HCT116 (cell line): ENCODE results near the gene MTERF4. TPM values are rescaled to one million over a fixed set of nuclear protein-coding genes. Genes with fewer than 3 reads are reported as not detected.

ENCODE experiments used
- ATAC-seq: fragments of 200-7000 bp; cut with Tn5 transposase; 2 replicates; pipeline ENCODE4 v1.9.1; 2020; ENCODE audit warnings: mild to moderate bottlenecking, moderate library complexity
- BruUV-seq: library from RNA; stranded (reverse); fragments of 400-500 nt; replicated peaks from 2 replicates; lab custom pipeline; 2021; lab: Mats Ljungman, UMichigan
- CTCF ChIA-PET: fragments of 300-600 bp; sonication (Branson Sonifier 250); formaldehyde crosslinking; loops from one replicate; lab custom pipeline; 2021; ENCODE audit warnings: antibody characterized with exemption; lab: Charles Lee
- POLR2A ChIA-PET: fragments of 300-600, 350-600 bp; sonication (Branson Sonifier 250); formaldehyde crosslinking; loops from one replicate; lab custom pipeline; 2021; ENCODE audit warnings: antibody characterized with exemption; lab: Charles Lee
- RAD21 ChIA-PET, 2 experiments: fragments of 300-600 bp; sonication (Branson Sonifier 250); formaldehyde crosslinking; loops; one replicate each; lab custom pipeline; 2023; ENCODE audit warnings: low total read pairs in 2 of 2; ENCODE audit not compliant: uncharacterized antibody in 2 of 2, unreplicated experiment in 2 of 2, low non-redundant PET in 1 of 2; lab: Charles Lee
- DNase-seq: peaks from one replicate; pipeline ENCODE4 v3.0.0-alpha.2; 2010; ENCODE audit warnings: low read depth, low spot score
- H2AFZ ChIP-seq: fragments of 200-600 bp; shearing (Covaris generic), sonication (generic); 2 replicates; pipeline ENCODE4 v1.6.1; 2017; ENCODE audit warnings: low read depth, mixed run types, mixed read lengths, antibody characterized with exemption, low read length; ENCODE audit not compliant: poor library complexity, severe bottlenecking
- H3K27ac ChIP-seq: 2 replicates; pipeline ENCODE4 v1.5.1; 2012; ENCODE audit warnings: low read depth, low read length
- H3K27me3 ChIP-seq: fragments of 200-600 bp; sonication (generic); 2 replicates; pipeline ENCODE4 v1.6.1; 2016; ENCODE audit warnings: mixed run types, low read length, mixed read lengths; ENCODE audit not compliant: insufficient read depth
- H3K36me3 ChIP-seq, 2 experiments: fragments of 200-500 bp in 1 of 2; fragments of 200-600 bp in 1 of 2; sonication (Bioruptor generic) in 1 of 2; sonication (generic) in 1 of 2; 2 replicates each; pipeline versions ENCODE4 v1.5.1 to v1.6.1; 2014 to 2016; ENCODE audit warnings: low read length in 2 of 2, inconsistent platforms in 1 of 2, mixed read lengths in 1 of 2, mixed run types in 1 of 2; ENCODE audit not compliant: insufficient read depth in 2 of 2, control insufficient read depth in 1 of 2
- H3K4me1 ChIP-seq, 2 experiments: fragments of 200-600 bp in 1 of 2; sonication (generic) in 1 of 2; 2 replicates each; pipeline versions ENCODE4 v1.5.1 to v1.6.1; 2012 to 2017; ENCODE audit warnings: low read length in 2 of 2, inconsistent platforms in 1 of 2, mild to moderate bottlenecking in 1 of 2, mixed read lengths in 1 of 2, mixed run types in 1 of 2, moderate library complexity in 1 of 2; ENCODE audit not compliant: insufficient read depth in 2 of 2, control insufficient read depth in 1 of 2
- H3K4me2 ChIP-seq: fragments of 200-600 bp; sonication (generic); 2 replicates; pipeline ENCODE4 v1.6.1; 2017; ENCODE audit warnings: mixed run types, low read length, mixed read lengths
- H3K4me3 ChIP-seq, 2 experiments: fragments of 200-600 bp in 1 of 2; sonication (generic) in 1 of 2; replicated peaks in 1 of 2; 2 replicates each; pipeline ENCODE4 v1.5.1; 2011 to 2016; ENCODE audit warnings: low read length in 2 of 2, control low read depth in 1 of 2, low read depth in 1 of 2, mild to moderate bottlenecking in 1 of 2, mixed read lengths in 1 of 2, mixed run types in 1 of 2
- H3K79me2 ChIP-seq: fragments of 200-600 bp; sonication (generic); 2 replicates; pipeline ENCODE4 v1.6.1; 2017; ENCODE audit warnings: mild to moderate bottlenecking, mixed run types, low read length, moderate library complexity, mixed read lengths; ENCODE audit not compliant: insufficient read depth
- H3K9ac ChIP-seq: fragments of 200-600 bp; sonication (generic); 2 replicates; pipeline ENCODE4 v1.6.1; 2016; ENCODE audit warnings: low read length, mixed read lengths
- H3K9me2 ChIP-seq: fragments of 200-600 bp; sonication (generic), shearing (Covaris generic); 2 replicates; pipeline ENCODE4 v1.6.1; 2017; ENCODE audit warnings: mixed run types, mild to moderate bottlenecking, moderate library complexity; ENCODE audit not compliant: insufficient read depth
- H3K9me3 ChIP-seq, 2 experiments: fragments of 200-500 bp in 1 of 2; fragments of 200-600 bp in 1 of 2; sonication (Bioruptor generic) in 1 of 2; sonication (generic) in 1 of 2; 2 replicates each; pipeline ENCODE4 v1.6.1; 2014 to 2017; ENCODE audit warnings: low read length in 2 of 2, mixed read lengths in 2 of 2, inconsistent platforms in 1 of 2, low read depth in 1 of 2, mild to moderate bottlenecking in 1 of 2, mixed run types in 1 of 2, moderate library complexity in 1 of 2; ENCODE audit not compliant: control insufficient read depth in 1 of 2, insufficient read depth in 1 of 2
- H4K20me1 ChIP-seq: fragments of 200-600 bp; sonication (generic), shearing (Covaris generic); 2 replicates; pipeline ENCODE4 v1.6.1; 2017; ENCODE audit warnings: mixed run types, mild to moderate bottlenecking, moderate library complexity; ENCODE audit not compliant: insufficient read depth
- CEBPB ChIP-seq: IDR thresholded peaks from 2 replicates; pipeline ENCODE4 v1.6.1; 2012; ENCODE audit warnings: low read depth
- CTCF ChIP-seq, 3 experiments: fragments of 200-600 bp in 1 of 3; sonication (generic) in 1 of 3; IDR thresholded peaks in 2 of 3; conservative IDR thresholded peaks in 1 of 3; 2 replicates each; pipeline ENCODE4 v1.5.1; 2012 to 2017; ENCODE audit warnings: low read depth in 2 of 3, low read length in 2 of 3, antibody characterized with exemption in 1 of 3, borderline replicate concordance in 1 of 3, control low read depth in 1 of 3, mild to moderate bottlenecking in 1 of 3, mixed read lengths in 1 of 3, mixed run types in 1 of 3, moderate library complexity in 1 of 3; ENCODE audit not compliant: insufficient read depth in 1 of 3
- EGR1 ChIP-seq: IDR thresholded peaks from 2 replicates; pipeline ENCODE4 v1.6.1; 2012; ENCODE audit warnings: low read depth
- ELF1 ChIP-seq: IDR thresholded peaks from 2 replicates; pipeline ENCODE4 v1.6.1; 2012; ENCODE audit warnings: low read depth, borderline replicate concordance
- EZH2 ChIP-seq: fragments of 200-600 bp; sonication (generic); IDR thresholded peaks from 2 replicates; pipeline ENCODE4 v1.6.1; 2017; ENCODE audit warnings: antibody characterized with exemption, mixed run types
- FOSL1 ChIP-seq: IDR thresholded peaks from 2 replicates; pipeline ENCODE4 v1.6.1; 2012; ENCODE audit warnings: low read depth
- JUND ChIP-seq: IDR thresholded peaks from 2 replicates; pipeline ENCODE4 v1.6.1; 2012
- SIN3A ChIP-seq: IDR thresholded peaks from 2 replicates; pipeline ENCODE4 v1.6.1; 2012; ENCODE audit warnings: low read depth
- SP1 ChIP-seq: IDR thresholded peaks from 2 replicates; pipeline ENCODE4 v1.6.1; 2012; ENCODE audit warnings: low read depth
- YY1 ChIP-seq: IDR thresholded peaks from 2 replicates; pipeline ENCODE4 v1.6.1; 2011; ENCODE audit warnings: low read length, low read depth, moderate library complexity, mild to moderate bottlenecking; ENCODE audit not compliant: insufficient replicate concordance; ENCODE audit errors: extremely low read depth
- ZBTB33 ChIP-seq: IDR thresholded peaks from 2 replicates; pipeline ENCODE4 v1.6.1; 2011; ENCODE audit warnings: mild to moderate bottlenecking, low read length, moderate library complexity; ENCODE audit not compliant: insufficient replicate concordance; ENCODE audit errors: extremely low read depth
- ZNF274 ChIP-seq: fragments of 200-500 bp; sonication (Bioruptor generic); IDR thresholded peaks from 2 replicates; pipeline ENCODE4 v1.6.1; 2014; ENCODE audit warnings: mild to moderate bottlenecking, low read depth, low read length, inconsistent platforms
- intact Hi-C: fragments of 100-400 bp; cut with micrococcal nuclease; formaldehyde crosslinking; loops from 2 replicates; pipeline ENCODE4 v1.10.0; 2022
- total RNA-seq: library from RNA; stranded (reverse); gene quantifications from one replicate; pipeline ENCODE4 v1.2.1, GENCODE V29; 2021; ENCODE audit not compliant: unreplicated experiment

MTERF4 gene
- total RNA-seq, 1 experiment from 2014 or later: 25.5 TPM

- RAD21 ChIA-PET: no interaction called here
- TF ChIP-seq CEBPB (no peak), ZBTB33 (no peak), JUND (no peak)
- Histone ChIP-seq H3K27me3 (no peaks in the 10 kb centered on the region), H3K4me3 (no peak overlapping the region), H3K4me1 (no peaks in the 10 kb centered on the region), H3K79me2 (peaks cover 14% of the 10 kb centered on the region), H2AFZ (no peak overlapping the region), H3K27ac (no peak overlapping the region), H3K9me2 (no peaks in the 10 kb centered on the region), H3K9ac (no peak overlapping the region), H4K20me1 (no peaks in the 10 kb centered on the region), H3K36me3 (peaks cover 34 to 35% of the 10 kb centered on the region in 2 experiments), H3K4me2 (no peak overlapping the region), H3K9me3 (no peaks in the 10 kb centered on the region)
- intact Hi-C loops: no loop called here
- no TSS peak for BruUV-seq
- POLR2A ChIA-PET: no interaction called here
- CTCF ChIA-PET: no interaction called here
- ATAC-seq (no peak), DNase-seq (no peak)
Observed at GRCh38 chr2:241092677-241093076, 9.4 kb downstream of the MTERF4 start.

GRCh38 chr2:241091734-241092445 lies 10.2 kb downstream of the MTERF4 start:
- Histone ChIP-seq H3K9me2 (no peaks in the 10 kb centered on the region), H2AFZ (no peak overlapping the region), H3K4me2 (no peak overlapping the region), H3K27ac (no peak overlapping the region), H3K79me2 (peaks cover 8% of the 10 kb centered on the region; the same call in 1 of the 2 replicates), H4K20me1 (no peaks in the 10 kb centered on the region), H3K4me1 (no peaks in the 10 kb centered on the region), H3K9me3 (no peaks in the 10 kb centered on the region), H3K36me3 (peaks cover 31 to 35% of the 10 kb centered on the region in 2 experiments), H3K4me3 (no peak overlapping the region), H3K27me3 (no peaks in the 10 kb centered on the region), H3K9ac (no peak overlapping the region)
- DNase-seq: no peak
- CTCF ChIA-PET: no interaction called here
- RAD21 ChIA-PET: no interaction called here
- intact Hi-C loops: no loop called here
- ATAC-seq: no peak
- POLR2A ChIA-PET: no interaction called here
- no TSS peak for BruUV-seq
- TF ChIP-seq SIN3A (no peak), ELF1 (no peak), SP1 (no peak), JUND (no peak), CEBPB (no peak), EGR1 (no peak), ZNF274 (no peak), EZH2 (no peak), CTCF (IDR thresholded peaks at IDR 0.05 in 2 of 3, conservative IDR thresholded peaks at IDR 0.05 in 1 of 3; ENCODE audit: borderline replicate concordance in 1 of 3, insufficient read depth in 1 of 3, low read depth in 2 of 3, low read length in 2 of 3) (no peak), FOSL1 (no peak), ZBTB33 (no peak), YY1 (no peak)
